ENCODE results near the gene ZSCAN4. TPM values are rescaled to one million over a fixed set of nuclear protein-coding genes. Genes with fewer than 3 reads are reported as not detected.

ZSCAN4 gene
- polyA plus RNA-seq, 1 of the 3 experiments (the other 2 are of a cell fraction): not detected

GRCh38 chr19:57623091-57623490 lies 45.6 kb upstream of the ZSCAN4 start:
- DNase-seq: no peak
- CTCF ChIA-PET: no interaction called here
- Histone ChIP-seq H4K20me1 (ENCODE audit: insufficient read depth) (no peaks in the 10 kb centered on the region), H3K27me3 (ENCODE audit: insufficient read depth) (no peaks in the 10 kb centered on the region), H3K79me2 (ENCODE audit: insufficient read depth) (peaks cover 54% of the 10 kb centered on the region), H3K9ac (no peak overlapping the region), H3K9me2 (no peaks in the 10 kb centered on the region), H2AFZ (ENCODE audit: low read depth) (no peak overlapping the region), H3F3A (replicated peaks; ENCODE audit: insufficient read depth) (peaks cover 15% of the 10 kb centered on the region), H3K36me3 (replicated peaks in 1 of 2; ENCODE audit: control insufficient read depth in 1 of 2, insufficient read depth in 2 of 2, low read length in 1 of 2) (peaks cover 60 to 83% of the 10 kb centered on the region in 2 experiments), H3K4me3 (ENCODE audit: low read depth in 2 of 2, low read length in 1 of 2) (no peak overlapping the region), H3K27ac (ENCODE audit: low read depth in 2 of 2, low read length in 1 of 2) (no peak overlapping the region), H3K4me2 (no peak overlapping the region), H3K9me3 (peaks cover 30% of the 10 kb centered on the region), H3K4me1 (ENCODE audit: control insufficient read depth in 1 of 2, insufficient read depth in 2 of 2, low read depth in 1 of 2, low read length in 1 of 2) (no peaks in the 10 kb centered on the region)
- TF ChIP-seq MEF2A (IDR thresholded peaks at IDR 0.05; ENCODE audit: borderline replicate concordance, low read depth) (no peak), RCOR1 (IDR thresholded peaks at IDR 0.05; ENCODE audit: low read length) (no peak), EZH2phosphoT487 (IDR thresholded peaks at IDR 0.05; ENCODE audit: borderline replicate concordance, low read depth) (no peak), MXI1 (IDR thresholded peaks at IDR 0.05; ENCODE audit: low read depth, low read length) (no peak), CTCF (IDR thresholded peaks at IDR 0.05) (no peak), EP300 (IDR thresholded peaks at IDR 0.05; ENCODE audit: borderline replicate concordance in 1 of 2, low read depth in 1 of 2, low read length in 1 of 2) (no peak), RXRA (IDR thresholded peaks at IDR 0.05; ENCODE audit: borderline replicate concordance, low read depth) (no peak), MAX (IDR thresholded peaks at IDR 0.05; ENCODE audit: low read depth) (no peak), GATA2 (CRISPR knock-in tag; IDR thresholded peaks at IDR 0.05) (no peak), NFIC (IDR thresholded peaks at IDR 0.05; ENCODE audit: borderline replicate concordance) (no peak), TAF1 (IDR thresholded peaks at IDR 0.05; ENCODE audit: borderline replicate concordance, low read depth, low read length) (no peak), TCF12 (IDR thresholded peaks at IDR 0.05) (no peak), GABPA (IDR thresholded peaks at IDR 0.05; ENCODE audit: low read depth) (no peak)
- POLR2A ChIA-PET: no interaction called here

GRCh38 chr19:57632987-57633831 lies 35.5 kb upstream of the ZSCAN4 start, which contains the start of gene ZNF211:
ZNF211 (plus strand) TSS chr19:57633168; CDS start chr19:57633347, 179 bp downstream.
- ChIA-PET CTCF (interaction anchor here (0.5 kb wide), 1 partner anchor 24 kb away, joined by 3 read pairs; no protein-coding TSS in a partner anchor), POLR2A (interaction anchor here (0.6 to 1.1 kb wide), 5 partner anchors 19 to 297 kb away, joined by 3 to 6 read pairs (median 4); partner anchors contain the start of genes ZNF134, ZNF551, ZNF552 and ZNF776)
- Histone ChIP-seq H3K4me1 (ENCODE audit: control insufficient read depth in 1 of 2, insufficient read depth in 2 of 2, low read depth in 1 of 2, low read length in 1 of 2) (peaks cover 0 to 13% of the 10 kb centered on the region in 2 experiments; a peak in 1 of 4 replicates), H3K4me2 (peak within 1 kb of the TSS; percentile 90), H3K9me3 (peaks cover 18% of the 10 kb centered on the region), H3K36me3 (replicated peaks in 1 of 2; ENCODE audit: control insufficient read depth in 1 of 2, insufficient read depth in 2 of 2, low read length in 1 of 2) (peaks cover 28 to 40% of the 10 kb centered on the region in 2 experiments), H4K20me1 (ENCODE audit: insufficient read depth) (no peaks in the 10 kb centered on the region), H3K79me2 (ENCODE audit: insufficient read depth) (peaks cover 16% of the 10 kb centered on the region), H3K9me2 (no peaks in the 10 kb centered on the region), H3F3A (replicated peaks; ENCODE audit: insufficient read depth) (peaks cover 6% of the 10 kb centered on the region), H2AFZ (ENCODE audit: low read depth) (peak within 1 kb of the TSS; percentile 89), H3K9ac (peak within 1 kb of the TSS; percentile 77), H3K27me3 (ENCODE audit: insufficient read depth) (no peaks in the 10 kb centered on the region), H3K27ac (ENCODE audit: low read depth in 2 of 2, low read length in 1 of 2) (peak within 1 kb of the TSS; percentile 49 to 79; a peak in 3 of 4 replicates), H3K4me3 (ENCODE audit: low read depth in 2 of 2, low read length in 1 of 2) (peak within 1 kb of the TSS; percentile 85 to 86)
- 9% methylated on average over 16 of the region's 59 CpGs for WGBS (ENCODE audit: low lambda C conversion rate)
- DNase-seq: peak; percentile 96
- TF ChIP-seq, protein P1, sequence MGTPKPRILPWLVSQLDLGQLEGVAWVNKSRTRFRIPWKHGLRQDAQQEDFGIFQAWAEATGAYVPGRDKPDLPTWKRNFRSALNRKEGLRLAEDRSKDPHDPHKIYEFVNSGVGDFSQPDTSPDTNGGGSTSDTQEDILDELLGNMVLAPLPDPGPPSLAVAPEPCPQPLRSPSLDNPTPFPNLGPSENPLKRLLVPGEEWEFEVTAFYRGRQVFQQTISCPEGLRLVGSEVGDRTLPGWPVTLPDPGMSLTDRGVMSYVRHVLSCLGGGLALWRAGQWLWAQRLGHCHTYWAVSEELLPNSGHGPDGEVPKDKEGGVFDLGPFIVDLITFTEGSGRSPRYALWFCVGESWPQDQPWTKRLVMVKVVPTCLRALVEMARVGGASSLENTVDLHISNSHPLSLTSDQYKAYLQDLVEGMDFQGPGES (IDR thresholded peaks at IDR 0.05; ENCODE audit: low read depth, low read length): peak; percentile 58; the same call in 1 of the 2 replicates
- peak; percentile 13; the same call in 1 of the 2 replicates for TF ChIP-seq SMC3 (IDR thresholded peaks at IDR 0.05; ENCODE audit: low read depth, low read length)
- TF ChIP-seq SIN3A (IDR thresholded peaks at IDR 0.05; ENCODE audit: borderline replicate concordance, low read depth, low read length): peak; percentile 62; the same call in 1 of the 2 replicates
- TF ChIP-seq, protein P2, sequence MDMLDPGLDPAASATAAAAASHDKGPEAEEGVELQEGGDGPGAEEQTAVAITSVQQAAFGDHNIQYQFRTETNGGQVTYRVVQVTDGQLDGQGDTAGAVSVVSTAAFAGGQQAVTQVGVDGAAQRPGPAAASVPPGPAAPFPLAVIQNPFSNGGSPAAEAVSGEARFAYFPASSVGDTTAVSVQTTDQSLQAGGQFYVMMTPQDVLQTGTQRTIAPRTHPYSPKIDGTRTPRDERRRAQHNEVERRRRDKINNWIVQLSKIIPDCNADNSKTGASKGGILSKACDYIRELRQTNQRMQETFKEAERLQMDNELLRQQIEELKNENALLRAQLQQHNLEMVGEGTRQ (IDR thresholded peaks at IDR 0.05; ENCODE audit: borderline replicate concordance, low read depth, low read length): no peak
- TF ChIP-seq NRF1 (IDR thresholded peaks at IDR 0.05; ENCODE audit: low read depth, low read length): no peak
- TF ChIP-seq CHD2 (IDR thresholded peaks at IDR 0.05; ENCODE audit: low read length, partially characterized antibody): peak; percentile 93
- TF ChIP-seq FOXJ3 (CRISPR knock-in tag; IDR thresholded peaks at IDR 0.05): no peak
- TF ChIP-seq, protein P3, sequence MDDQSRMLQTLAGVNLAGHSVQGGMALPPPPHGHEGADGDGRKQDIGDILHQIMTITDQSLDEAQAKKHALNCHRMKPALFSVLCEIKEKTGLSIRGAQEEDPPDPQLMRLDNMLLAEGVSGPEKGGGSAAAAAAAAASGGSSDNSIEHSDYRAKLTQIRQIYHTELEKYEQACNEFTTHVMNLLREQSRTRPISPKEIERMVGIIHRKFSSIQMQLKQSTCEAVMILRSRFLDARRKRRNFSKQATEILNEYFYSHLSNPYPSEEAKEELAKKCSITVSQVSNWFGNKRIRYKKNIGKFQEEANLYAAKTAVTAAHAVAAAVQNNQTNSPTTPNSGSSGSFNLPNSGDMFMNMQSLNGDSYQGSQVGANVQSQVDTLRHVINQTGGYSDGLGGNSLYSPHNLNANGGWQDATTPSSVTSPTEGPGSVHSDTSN (IDR thresholded peaks at IDR 0.05): peak; percentile 99
- peak; percentile 42; the same call in 1 of the 2 replicates for TF ChIP-seq NFIC (IDR thresholded peaks at IDR 0.05; ENCODE audit: borderline replicate concordance)
- peak; percentile 91 for TF ChIP-seq ELF1 (IDR thresholded peaks at IDR 0.05)
- peak; percentile 66 for TF ChIP-seq YY1 (IDR thresholded peaks at IDR 0.05; ENCODE audit: low read depth)

All from SK-N-SH (cell line).